K562 (cell line): ENCODE data around the gene GATA5. TPM values are rescaled to one million over a fixed set of nuclear protein-coding genes. Genes with fewer than 3 reads are reported as not detected.

Experiments used
- ATAC-seq: fragments of 200-7000 bp; cut with Tn5 transposase; 3 replicates; pipeline ENCODE4 v1.9.1; 2020; ENCODE audit warnings: moderate library complexity
- Bru-seq: library from RNA; stranded (reverse); fragments of 400-500 nt; gene quantifications from one replicate; lab custom pipeline; 2021; lab: Mats Ljungman, UMichigan
- BruChase-seq, 2 experiments: library from RNA; stranded (reverse); fragments of 400-500 nt; gene quantifications; one replicate each; lab custom pipeline; 2021; lab: Mats Ljungman, UMichigan
- BruUV-seq: library from RNA; stranded (reverse); fragments of 400-500 nt; replicated peaks from 2 replicates; lab custom pipeline; 2021; lab: Mats Ljungman, UMichigan
- CTCF ChIA-PET: fragments of 300-600 bp; formaldehyde crosslinking; extraction: SDS; loops from one replicate; lab custom pipeline; 2021; ENCODE audit warnings: low intra/inter-chr PET ratio; lab: Yijun Ruan, JAX
- POLR2A ChIA-PET: fragments of 300-600, 350-650 bp; sonication (Branson Sonifier 250); formaldehyde crosslinking; extraction: SDS; loops from one replicate; lab custom pipeline; 2021; ENCODE audit warnings: antibody characterized with exemption, inconsistent platforms; lab: Yijun Ruan, JAX
- DNase-seq, 4 experiments: peaks; one replicate each; pipeline versions ENCODE4 v3.0.0 to v3.0.0-alpha.2; 2011 to 2018; ENCODE audit warnings: low spot score in 3 of 4, mixed read lengths in 3 of 4; ENCODE audit errors: extremely low read depth in 1 of 4
- FAIRE-seq: peaks from 2 replicates; lab custom pipeline; 2011; peaks lifted over from hg19 to GRCh38; lab: Jason Lieb, UNC
- H2AFZ ChIP-seq: 2 replicates; pipeline ENCODE4 v1.6.0; 2011; ENCODE audit warnings: low read depth, low read length, control low read depth, inconsistent platforms
- H3K27ac ChIP-seq: fragments of 200-600 bp; 3 replicates; pipeline ENCODE4 v1.8.0; 2011; ENCODE audit warnings: low read depth, mild to moderate bottlenecking, control low read depth, inconsistent platforms, low read length, moderate library complexity, mixed read lengths; ENCODE audit errors: extremely low read depth
- H3K27me3 ChIP-seq, 2 experiments: fragments of 300-600 bp in 1 of 2; 2 replicates in 1 of 2; 3 replicates in 1 of 2; pipeline versions ENCODE4 v1.6.0 to v1.8.0; 2011; ENCODE audit warnings: inconsistent platforms in 2 of 2, low read length in 2 of 2, mild to moderate bottlenecking in 1 of 2, mixed read lengths in 1 of 2, moderate library complexity in 1 of 2; ENCODE audit not compliant: control insufficient read depth in 2 of 2, insufficient read depth in 2 of 2
- H3K36me3 ChIP-seq: fragments of 300-600 bp; 3 replicates; pipeline ENCODE4 v1.8.0; 2011; ENCODE audit warnings: mild to moderate bottlenecking, low read length, inconsistent platforms; ENCODE audit not compliant: control insufficient read depth, insufficient read depth
- H3K4me1 ChIP-seq, 2 experiments: fragments of 200-600 bp in 1 of 2; replicated peaks in 1 of 2; 2 replicates in 1 of 2; 3 replicates in 1 of 2; pipeline versions ENCODE4 v1.5.1 to v1.8.0; 2011; ENCODE audit warnings: inconsistent platforms in 2 of 2, low read length in 2 of 2, mild to moderate bottlenecking in 1 of 2, mixed read lengths in 1 of 2, moderate library complexity in 1 of 2; ENCODE audit not compliant: control insufficient read depth in 2 of 2, insufficient read depth in 2 of 2
- H3K4me2 ChIP-seq: 2 replicates; pipeline ENCODE4 v1.6.1; 2011; ENCODE audit warnings: low read length, control low read depth, inconsistent platforms, mixed read lengths; ENCODE audit not compliant: insufficient read depth
- H3K4me3 ChIP-seq: fragments of 200-600 bp; sonication (generic), shearing (Covaris generic); 2 replicates; pipeline ENCODE4 v1.5.1; 2016; ENCODE audit warnings: control low read depth, inconsistent platforms
- H3K79me2 ChIP-seq: fragments of 200-600 bp; 3 replicates; pipeline ENCODE4 v1.8.0; 2011; ENCODE audit warnings: low read length, inconsistent platforms; ENCODE audit not compliant: control insufficient read depth, insufficient read depth
- H3K9ac ChIP-seq, 2 experiments: 2 replicates each; pipeline versions ENCODE4 v1.6.0 to v1.6.1; 2011; ENCODE audit warnings: low read depth in 2 of 2, low read length in 2 of 2, control low read depth in 1 of 2, inconsistent platforms in 1 of 2, mild to moderate bottlenecking in 1 of 2, mixed read lengths in 1 of 2; ENCODE audit not compliant: insufficient read depth in 1 of 2
- H3K9me1 ChIP-seq: one replicate; pipeline ENCODE4 v1.6.0; 2011; ENCODE audit warnings: inconsistent platforms, mild to moderate bottlenecking, low read length, moderate library complexity; ENCODE audit not compliant: control insufficient read depth, insufficient read depth
- H3K9me3 ChIP-seq: replicated peaks from 2 replicates; pipeline ENCODE4 v1.5.1; 2011; ENCODE audit warnings: low read depth, low read length, inconsistent platforms; ENCODE audit not compliant: control insufficient read depth, insufficient read depth
- H4K20me1 ChIP-seq: replicated peaks from 2 replicates; pipeline ENCODE4 v1.6.1; 2011; ENCODE audit warnings: low read length, inconsistent platforms, mixed read lengths; ENCODE audit not compliant: control insufficient read depth, insufficient read depth
- BRCA1 ChIP-seq, 2 experiments: fragments of 450-650 bp in 1 of 2; sonication (generic) in 1 of 2; formaldehyde crosslinking in 1 of 2; IDR thresholded peaks; 2 replicates each; pipeline versions ENCODE4 v1.5.0 to v1.6.1; 2017 to 2020; ENCODE audit warnings: mild to moderate bottlenecking in 1 of 2, missing genetic modification reagents in 1 of 2
- KDM5B ChIP-seq: fragments of 200-600 bp; sonication (generic); IDR thresholded peaks from 2 replicates; pipeline ENCODE4 v1.6.1; 2012; ENCODE audit warnings: low read depth, mild to moderate bottlenecking, moderate library complexity, low read length, control low read depth, inconsistent platforms; ENCODE audit not compliant: insufficient replicate concordance
- L3MBTL2 ChIP-seq: fragments of 450-650 bp; IDR thresholded peaks from 2 replicates; pipeline ENCODE4 v1.6.1; 2016; ENCODE audit warnings: mild to moderate bottlenecking, moderate library complexity
- NFXL1 ChIP-seq: fragments of 450-650 bp; formaldehyde crosslinking; IDR thresholded peaks from 2 replicates; pipeline ENCODE4 v1.4.0; 2021; ENCODE audit warnings: mild to moderate bottlenecking
- RBM14 ChIP-seq: fragments of 200-400 bp; formaldehyde crosslinking; IDR thresholded peaks from 2 replicates; pipeline ENCODE4 v1.6.1; 2018; ENCODE audit warnings: low read depth, mild to moderate bottlenecking, low read length, moderate library complexity, borderline replicate concordance; ENCODE audit not compliant: insufficient read depth
- SRSF3 ChIP-seq: fragments of 200-400 bp; formaldehyde crosslinking; IDR thresholded peaks from 2 replicates; pipeline ENCODE4 v1.6.1; 2016; ENCODE audit warnings: mild to moderate bottlenecking, low read length, moderate library complexity; ENCODE audit not compliant: insufficient read depth
- YY1 ChIP-seq, 3 experiments: IDR thresholded peaks; 2 replicates each; pipeline ENCODE4 v1.6.1; 2011; ENCODE audit warnings: low read length in 2 of 3, mild to moderate bottlenecking in 2 of 3, moderate library complexity in 2 of 3, borderline replicate concordance in 1 of 3, control low read depth in 1 of 3, low read depth in 1 of 3; ENCODE audit not compliant: insufficient read depth in 3 of 3, insufficient replicate concordance in 2 of 3, control insufficient read depth in 1 of 3, insufficient read length in 1 of 3; ENCODE audit errors: extremely low read depth in 1 of 3
- ZC3H8 ChIP-seq: fragments of 450-650 bp; IDR thresholded peaks from 2 replicates; pipeline ENCODE4 v1.6.1; 2017
- ZNF212 ChIP-seq: fragments of 450-650 bp; formaldehyde crosslinking; IDR thresholded peaks from 2 replicates; pipeline ENCODE4 v1.4.0; 2020; ENCODE audit warnings: mild to moderate bottlenecking
- ZNF589 ChIP-seq: fragments of 200-800 bp; sonication (Bioruptor generic); IDR thresholded peaks from 2 replicates; pipeline ENCODE4 v1.6.1; 2016; ENCODE audit warnings: low read depth, missing genetic modification characterization, missing compliant biosample characterization
- ZSCAN29 ChIP-seq: fragments of 450-650 bp; IDR thresholded peaks from 2 replicates; pipeline ENCODE4 v1.6.1; 2017
- WGBS: fragments of 100-300 bp; shearing (Covaris generic); methylation state at CpG from one replicate; pipeline ENCODE4 v1.1.6; 2016; ENCODE audit warnings: low coverage, mixed read lengths; ENCODE audit not compliant: insufficient coverage; ENCODE audit errors: missing lambda C conversion rate; 5-methylcytosine and 5-hydroxymethylcytosine counted together
- in situ Hi-C: fragments of 300-500 bp; cut with MboI; formaldehyde crosslinking; loops from 4 replicates; pipeline ENCODE4 v1.15.0; 2018; ENCODE audit warnings: inconsistent platforms, mixed read lengths
- intact Hi-C: fragments of 100-400 bp; cut with micrococcal nuclease; formaldehyde crosslinking; loops from 2 replicates; pipeline ENCODE4 v1.14.2; 2022
- long read RNA-seq, 3 experiments: library from polyadenylated mRNA in 2 of 3; library from RNA in 1 of 3; unstranded in 2 of 3; stranded (forward) in 1 of 3; transcript quantifications; one replicate each; pipeline ENCODE4 v2.0.0, GENCODE V29; 2019 to 2022
- polyA minus RNA-seq, 3 experiments: library from RNA; depleted of rRNA, polyadenylated mRNA; stranded (reverse); fragments of >200 nt; gene quantifications; 2 replicates each; pipeline ENCODE4 v1.2.3, GENCODE V29; 2011
- polyA plus RNA-seq, 8 experiments: library from polyadenylated mRNA; depleted of rRNA in 4 of 8; stranded (reverse) in 5 of 8; unstranded in 3 of 8; fragments of >200 nt; fragmentation: Nextera tagmentation in 2 of 8; fragmentation: Illumina TruSeq in 1 of 8; extraction: Ambion mirVana in 2 of 8; extraction: Trizol in 1 of 8; gene quantifications; 2 replicates each; pipeline versions ENCODE4 v1.2.1 to v1.2.3, GENCODE V29; 2011 to 2014; ENCODE audit warnings: inconsistent platforms in 1 of 8, missing spikeins in 1 of 8
- total RNA-seq, 7 experiments: library from RNA; depleted of rRNA in 6 of 7; stranded (reverse); fragments of >200 nt in 6 of 7; fragmentation: Illumina TruSeq in 2 of 7; extraction: Trizol in 2 of 7; gene quantifications; 2 replicates each; pipeline versions ENCODE4 v1.2.1 to v1.2.3, GENCODE V29; 2011 to 2021; ENCODE audit warnings: low replicate concordance in 1 of 7
- TF ChIP-seq, protein P1 (sequence below): fragments of 250-450 bp; sonication (Bioruptor Pico); IDR thresholded peaks from 2 replicates; pipeline ENCODE4 v1.5.0; 2022; ENCODE audit warnings: mild to moderate bottlenecking

The GATA5 gene, protein sequence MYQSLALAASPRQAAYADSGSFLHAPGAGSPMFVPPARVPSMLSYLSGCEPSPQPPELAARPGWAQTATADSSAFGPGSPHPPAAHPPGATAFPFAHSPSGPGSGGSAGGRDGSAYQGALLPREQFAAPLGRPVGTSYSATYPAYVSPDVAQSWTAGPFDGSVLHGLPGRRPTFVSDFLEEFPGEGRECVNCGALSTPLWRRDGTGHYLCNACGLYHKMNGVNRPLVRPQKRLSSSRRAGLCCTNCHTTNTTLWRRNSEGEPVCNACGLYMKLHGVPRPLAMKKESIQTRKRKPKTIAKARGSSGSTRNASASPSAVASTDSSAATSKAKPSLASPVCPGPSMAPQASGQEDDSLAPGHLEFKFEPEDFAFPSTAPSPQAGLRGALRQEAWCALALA
- 0.40 and 1.3 TPM in 2 replicates for total RNA-seq (2011; cell fraction: chromatin; rRNA removed; ENCODE audit: low replicate concordance)
- 0.66 and 0.67 TPM in 2 replicates for total RNA-seq (2011; cell fraction: nucleolus; rRNA removed)
- 0.29 and 0.46 TPM in 2 replicates for total RNA-seq (2011; cell fraction: nucleoplasm; rRNA removed)
- total RNA-seq (2014; rRNA removed) (0.18 and 0.45 TPM in 2 replicates), total RNA-seq (2014; rRNA removed; fragmentation: Illumina TruSeq; extraction: Trizol) (0.06 TPM in 1 of 2 replicates, not detected in the other), total RNA-seq (2015; rRNA removed; fragmentation: Illumina TruSeq; extraction: Trizol) (0.08 and 0.22 TPM in 2 replicates), total RNA-seq (2021) (0.49 TPM in 2 replicates), polyA plus RNA-seq (2011; rRNA removed) (0.57 and 0.68 TPM in 2 replicates), polyA plus RNA-seq (2014; fragmentation: Illumina TruSeq; extraction: Trizol) (0.09 and 0.11 TPM in 2 replicates), polyA plus RNA-seq (2014; fragmentation: Nextera tagmentation; extraction: Ambion mirVana) (not detected), polyA plus RNA-seq (2014; rRNA removed) (0.16 and 0.34 TPM in 2 replicates), polyA minus RNA-seq (2011; rRNA and poly(A)+ RNA removed) (0.12 and 0.39 TPM in 2 replicates), Bru-seq, nascent RNA (percentile 22 among the genes with signal in this experiment), BruChase-seq, experiment 1, labeled RNA remaining after a 2-hour chase (percentile 16 among the genes with signal in this experiment), BruChase-seq, experiment 2, labeled RNA remaining after a 6-hour chase (percentile 8 among the genes with signal in this experiment)
- 0.68 and 2.4 TPM in 2 replicates for polyA plus RNA-seq (2011; cell fraction: cytosol; rRNA removed)
- 1.4 and 2.7 TPM in 2 replicates for polyA plus RNA-seq (2011; cell fraction: nucleus; rRNA removed)
- 0.43 and 0.44 TPM in 2 replicates for polyA plus RNA-seq (2012)
- polyA minus RNA-seq (2011; cell fraction: cytosol; rRNA and poly(A)+ RNA removed) = 0.86 and 1.5 TPM in 2 replicates
- 0.67 TPM in 2 replicates for polyA minus RNA-seq (2011; cell fraction: nucleus; rRNA and poly(A)+ RNA removed)
- long read RNA-seq, experiment 1, partial matches to known transcripts = 8 of 13 reads
- long read RNA-seq, experiment 1, other reads (novel, unspliced or antisense) = 3 of 13 reads
- long read RNA-seq, experiment 2, partial matches to known transcripts = 3 of 3 reads
- long read RNA-seq, experiment 2, other reads (novel, unspliced or antisense) = 0 of 3 reads
- long read RNA-seq, experiment 3, partial matches to known transcripts = 2 of 2 reads
- long read RNA-seq, experiment 3, other reads (novel, unspliced or antisense) = 0 of 2 reads

DNA sequence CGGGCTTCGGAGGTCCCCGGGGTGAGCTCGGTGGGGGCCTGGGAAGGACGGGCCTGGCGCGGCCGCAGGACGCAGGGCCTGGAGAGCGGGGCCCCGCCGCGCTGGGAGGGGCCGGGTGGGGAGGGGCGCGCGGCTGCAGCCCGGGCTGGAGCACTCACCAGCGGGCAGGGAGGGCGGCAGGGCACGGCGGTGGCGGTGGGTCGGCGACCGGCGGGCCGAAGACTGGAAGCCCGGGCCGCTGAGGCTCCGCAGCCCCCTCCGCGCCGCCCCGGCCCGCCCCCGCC lies at the start of gene GATA5:
TSS of gene GATA5 (minus strand) at position 224 of the 284 bp plus-strand sequence. CDS start 474 bp downstream, outside the sequence.
- peak within 1 kb of the TSS; percentile 77 to 92 for H3K9ac ChIP-seq
- intact Hi-C loops = no loop called here
- peak within 1 kb of the TSS; percentile 70; the same call in 1 of the 2 replicates for H2AFZ ChIP-seq
- no peaks in the 10 kb centered on the region for H3K79me2 ChIP-seq
- H3K4me2 ChIP-seq = peak within 1 kb of the TSS; percentile 63
- BruUV-seq = no TSS peak
- CTCF ChIA-PET = no interaction called here
- in situ Hi-C loops = no loop called here
- DNase-seq = no peak
- peak; percentile 10; the same call in 2 of the 3 replicates for ATAC-seq
- peaks cover 2% of the 10 kb centered on the region for H3K9me1 ChIP-seq
- no peak for FAIRE-seq
- H3K36me3 ChIP-seq = no peaks in the 10 kb centered on the region
- H3K9me3 ChIP-seq = no peaks in the 10 kb centered on the region
- POLR2A ChIA-PET = interaction anchor here (0.6 to 1.4 kb wide), 3 partner anchors 9 to 251 kb away, joined by 3 read pairs; no protein-coding TSS in a partner anchor
- 8% methylated on average over 5 of the region's 37 CpGs for WGBS
- peak within 1 kb of the TSS; percentile 73 for H3K27ac ChIP-seq
- H3K27me3 ChIP-seq = peaks cover 3 to 25% of the 10 kb centered on the region in 2 experiments; a peak in 2 of 5 replicates
- no peak for TF ChIP-seq KDM5B
- no peak for TF ChIP-seq NFXL1 (CRISPR knock-in tag)
- no peak for TF ChIP-seq ZNF212 (CRISPR knock-in tag)
- TF ChIP-seq YY1 (IDR thresholded peaks at IDR 0.05; ENCODE audit: borderline replicate concordance in 1 of 3, control insufficient read depth in 1 of 3, extremely low read depth in 1 of 3, insufficient read depth in 3 of 3, insufficient read length in 1 of 3, insufficient replicate concordance in 2 of 3, low read depth in 1 of 3, low read length in 2 of 3) = no peak
- TF ChIP-seq ZC3H8 = no peak
- TF ChIP-seq SRSF3 = no peak
- no peak for TF ChIP-seq ZSCAN29
- no peak for TF ChIP-seq RBM14
- TF ChIP-seq L3MBTL2 = no peak
- TF ChIP-seq, protein P1, sequence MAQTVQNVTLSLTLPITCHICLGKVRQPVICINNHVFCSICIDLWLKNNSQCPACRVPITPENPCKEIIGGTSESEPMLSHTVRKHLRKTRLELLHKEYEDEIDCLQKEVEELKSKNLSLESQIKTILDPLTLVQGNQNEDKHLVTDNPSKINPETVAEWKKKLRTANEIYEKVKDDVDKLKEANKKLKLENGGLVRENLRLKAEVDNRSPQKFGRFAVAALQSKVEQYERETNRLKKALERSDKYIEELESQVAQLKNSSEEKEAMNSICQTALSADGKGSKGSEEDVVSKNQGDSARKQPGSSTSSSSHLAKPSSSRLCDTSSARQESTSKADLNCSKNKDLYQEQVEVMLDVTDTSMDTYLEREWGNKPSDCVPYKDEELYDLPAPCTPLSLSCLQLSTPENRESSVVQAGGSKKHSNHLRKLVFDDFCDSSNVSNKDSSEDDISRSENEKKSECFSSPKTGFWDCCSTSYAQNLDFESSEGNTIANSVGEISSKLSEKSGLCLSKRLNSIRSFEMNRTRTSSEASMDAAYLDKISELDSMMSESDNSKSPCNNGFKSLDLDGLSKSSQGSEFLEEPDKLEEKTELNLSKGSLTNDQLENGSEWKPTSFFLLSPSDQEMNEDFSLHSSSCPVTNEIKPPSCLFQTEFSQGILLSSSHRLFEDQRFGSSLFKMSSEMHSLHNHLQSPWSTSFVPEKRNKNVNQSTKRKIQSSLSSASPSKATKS (CRISPR knock-in tag) = no peak
- no peak for TF ChIP-seq BRCA1 (IDR thresholded peaks at IDR 0.05)
- TF ChIP-seq BRCA1 (CRISPR knock-in tag; IDR thresholded peaks at IDR 0.05) = no peak
- TF ChIP-seq ZNF589 (CRISPR knock-in tag) = no peak
- peaks cover 11 to 74% of the 10 kb centered on the region in 2 experiments; a peak in 4 of 5 replicates for H3K4me1 ChIP-seq
- H3K4me3 ChIP-seq = peak within 1 kb of the TSS; percentile 38
- H4K20me1 ChIP-seq = no peaks in the 10 kb centered on the region
